ENCODE data around the gene INS. TPM values are rescaled to one million over a fixed set of nuclear protein-coding genes. Genes with fewer than 3 reads are reported as not detected.

The INS gene
- total and polyA plus RNA-seq, 2 donors (not counting 1 experiment from before 2014, with no cell fraction given): not detected

GRCh38 chr11:2132246-2132645 is 28.8 kb downstream of the INS start:
- H3K9me3 Mint-ChIP-seq (ENCODE audit: insufficient read depth): peaks cover 4% of the 10 kb centered on the region
- Histone ChIP-seq H3K4me1 (ENCODE audit: control insufficient read depth in 2 of 2, insufficient read depth in 2 of 2, low read length in 2 of 2) (peaks cover 3% of the 10 kb centered on the region in 2 donors), H3K27ac (ENCODE audit: low read length in 2 of 2) (no peak overlapping the region), H3K9ac (ENCODE audit: low read length) (no peak overlapping the region), H3K36me3 (replicated peaks in 1 of 2; ENCODE audit: control extremely low read depth in 1 of 2, control insufficient read depth in 1 of 2, extremely low read depth in 1 of 2, insufficient read depth in 2 of 2, low read length in 1 of 2) (no peaks in the 10 kb centered on the region), H2AFZ (ENCODE audit: insufficient read depth, low read depth, low read length, poor library complexity, severe bottlenecking) (no peak overlapping the region), H3K9me3 (ENCODE audit: control extremely low read depth in 1 of 3, control insufficient read depth in 2 of 3, insufficient read depth in 1 of 3, low read length in 2 of 3) (peaks cover 0 to 3% (median 0%) of the 10 kb centered on the region in 3 donors), H3K79me2 (ENCODE audit: control insufficient read depth, insufficient read depth, low read length) (no peaks in the 10 kb centered on the region), H4K20me1 (ENCODE audit: control insufficient read depth, insufficient read depth, low read length, poor library complexity, severe bottlenecking) (no peaks in the 10 kb centered on the region), H3K27me3 (replicated peaks in 1 of 4; ENCODE audit: control extremely low read depth in 1 of 4, control insufficient read depth in 3 of 4, insufficient read depth in 4 of 4, low read length in 3 of 4) (peaks cover 0 to 40% (median 6%) of the 10 kb centered on the region in 4 experiments), H3K4me2 (replicated peaks; ENCODE audit: low read depth, low read length, poor library complexity, severe bottlenecking) (no peak overlapping the region), H3K4me3 (ENCODE audit: control extremely low read depth in 1 of 5, extremely low read depth in 1 of 5, insufficient read depth in 1 of 5, low read depth in 2 of 5, low read length in 4 of 5) (no peak overlapping the region)
- DNase-seq (no peak), ATAC-seq (ENCODE audit: low read depth) (no peak)
- H3K27me3 Mint-ChIP-seq: peaks cover 30% of the 10 kb centered on the region
- H3K4me1 Mint-ChIP-seq: peaks cover 3% of the 10 kb centered on the region
- no peak for TF ChIP-seq EZH2 (IDR thresholded peaks at IDR 0.05; ENCODE audit: borderline replicate concordance, insufficient read depth, low read depth, low read length, poor library complexity, severe bottlenecking)
- POLR2A ChIA-PET: no interaction called here
- intact Hi-C loops (cut with micrococcal nuclease): no loop called here
- no peak overlapping the region for H3K27ac Mint-ChIP-seq
- WGBS (ENCODE audit: insufficient coverage): 80% methylated on average over 5 of the region's 6 CpGs
- no peak overlapping the region for H3K4me3 Mint-ChIP-seq
- CTCF ChIA-PET: no interaction called here

- POLR2A ChIA-PET: no interaction called here
Observed at GRCh38 chr11:2131371-2132236, 29.4 kb downstream of the INS start.

More at GRCh38 chr11:2131371-2132236, 29.4 kb downstream of the INS start:
- Histone ChIP-seq H3K27me3 (replicated peaks in 1 of 4; ENCODE audit: control extremely low read depth in 1 of 4, control insufficient read depth in 3 of 4, insufficient read depth in 4 of 4, low read length in 3 of 4) (peaks cover 0 to 34% (median 3%) of the 10 kb centered on the region in 4 experiments), H3K27ac (ENCODE audit: low read length in 2 of 2) (no peak overlapping the region), H3K9ac (ENCODE audit: low read length) (no peak overlapping the region), H4K20me1 (ENCODE audit: control insufficient read depth, insufficient read depth, low read length, poor library complexity, severe bottlenecking) (no peaks in the 10 kb centered on the region), H3K4me2 (replicated peaks; ENCODE audit: low read depth, low read length, poor library complexity, severe bottlenecking) (no peak overlapping the region), H3K9me3 (ENCODE audit: control extremely low read depth in 1 of 3, control insufficient read depth in 2 of 3, insufficient read depth in 1 of 3, low read length in 2 of 3) (no peaks in the 10 kb centered on the region), H3K79me2 (ENCODE audit: control insufficient read depth, insufficient read depth, low read length) (no peaks in the 10 kb centered on the region), H3K4me3 (ENCODE audit: control extremely low read depth in 1 of 5, extremely low read depth in 1 of 5, insufficient read depth in 1 of 5, low read depth in 2 of 5, low read length in 4 of 5) (no peak overlapping the region), H3K36me3 (replicated peaks in 1 of 2; ENCODE audit: control extremely low read depth in 1 of 2, control insufficient read depth in 1 of 2, extremely low read depth in 1 of 2, insufficient read depth in 2 of 2, low read length in 1 of 2) (no peaks in the 10 kb centered on the region), H2AFZ (ENCODE audit: insufficient read depth, low read depth, low read length, poor library complexity, severe bottlenecking) (no peak overlapping the region), H3K4me1 (ENCODE audit: control insufficient read depth in 2 of 2, insufficient read depth in 2 of 2, low read length in 2 of 2) (no peaks in the 10 kb centered on the region)
- CTCF ChIA-PET: no interaction called here
- no peak overlapping the region for H3K27ac Mint-ChIP-seq
- TF ChIP-seq EZH2 (IDR thresholded peaks at IDR 0.05; ENCODE audit: borderline replicate concordance, insufficient read depth, low read depth, low read length, poor library complexity, severe bottlenecking): no peak
- TF ChIP-seq CTCF (IDR thresholded peaks at IDR 0.05): no peak
- peaks cover 4% of the 10 kb centered on the region for H3K9me3 Mint-ChIP-seq (ENCODE audit: insufficient read depth)
- intact Hi-C loops (cut with micrococcal nuclease): no loop called here
- 90% methylated on average over 28 of the region's 28 CpGs for WGBS (ENCODE audit: insufficient coverage)
- H3K4me1 Mint-ChIP-seq: peaks cover 2% of the 10 kb centered on the region
- DNase-seq (no peak), ATAC-seq (ENCODE audit: low read depth) (no peak)
- no peak overlapping the region for H3K4me3 Mint-ChIP-seq
- H3K27me3 Mint-ChIP-seq: peaks cover 28% of the 10 kb centered on the region
